H7 (cell line): ENCODE results near the gene TIMM23B. TPM values are rescaled to one million over a fixed set of nuclear protein-coding genes. Genes with fewer than 3 reads are reported as not detected.
"Not testable (repeated sequence)": the region's sequence is repeated elsewhere in the genome, so short reads cannot be mapped to it uniquely, and the experiment has no call there.

ENCODE experiments used
- DNase-seq: peaks from one replicate; pipeline ENCODE4 v3.0.0; 2012
- H3K27me3 ChIP-seq: 2 replicates; pipeline ENCODE4 v1.6.0; 2011; ENCODE audit warnings: mild to moderate bottlenecking, low read length; ENCODE audit not compliant: control insufficient read depth, insufficient read depth
- H3K36me3 ChIP-seq: replicated peaks from 2 replicates; pipeline ENCODE4 v1.5.1; 2011; ENCODE audit warnings: low read length; ENCODE audit not compliant: control insufficient read depth, insufficient read depth
- H3K4me3 ChIP-seq: 2 replicates; pipeline ENCODE4 v1.5.1; 2011; ENCODE audit warnings: low read depth, mild to moderate bottlenecking, control low read depth, low read length, moderate library complexity; ENCODE audit not compliant: insufficient read depth
- total RNA-seq: library from RNA; depleted of rRNA; stranded (reverse); fragments of >200 nt; shearing (Covaris generic); gene quantifications from 2 replicates; pipeline ENCODE4 v1.2.3, GENCODE V29; 2014; rRNA removed

Gene TIMM23B
- total RNA-seq, 1 experiment from 2014 or later = 7.8 TPM

- H3K27me3 ChIP-seq, DNase-seq, H3K36me3 ChIP-seq, H3K4me3 ChIP-seq: not testable (repeated sequence)
Observed at GRCh38 chr10:50019279-50019678, 77.4 kb downstream of the TIMM23B start.

GRCh38 chr10:50020451-50021024, 78.7 kb downstream of the TIMM23B start:
- not testable (repeated sequence) for H3K4me3 ChIP-seq, H3K27me3 ChIP-seq, DNase-seq, H3K36me3 ChIP-seq

- DNase-seq = no peak
- H3K27me3 ChIP-seq = no peaks in the 10 kb centered on the region
- H3K36me3 ChIP-seq = no peaks in the 10 kb centered on the region
- H3K4me3 ChIP-seq = no peak overlapping the region
Observed at GRCh38 chr10:50021646-50022045, 79.8 kb downstream of the TIMM23B start.

Other genes starting within 250 kb of the TIMM23B start
- 26.3 and 31.9 TPM in 2 replicates for gene OGDHL, start 179.7 kb upstream of the TIMM23B start, total RNA-seq
- gene PARG, start within 50 bp of the TIMM23B start, total RNA-seq = 32.1 and 38.7 TPM in 2 replicates
- 7.0 and 7.7 TPM in 2 replicates for gene AGAP6, start 46.4 kb downstream of the TIMM23B start, total RNA-seq
- gene WASHC2A, start 125.9 kb downstream of the TIMM23B start, total RNA-seq = 16.9 and 19.4 TPM in 2 replicates